Measurements from ENCODE around the gene CHCHD1. TPM values are rescaled to one million over a fixed set of nuclear protein-coding genes. Genes with fewer than 3 reads are reported as not detected.
A peak's percentile ranks its signal among the peaks of the same experiment; 100 is the strongest.

The CHCHD1 gene
- total RNA-seq, 1 donor from 2014 or later, result 41.8 TPM

DNA sequence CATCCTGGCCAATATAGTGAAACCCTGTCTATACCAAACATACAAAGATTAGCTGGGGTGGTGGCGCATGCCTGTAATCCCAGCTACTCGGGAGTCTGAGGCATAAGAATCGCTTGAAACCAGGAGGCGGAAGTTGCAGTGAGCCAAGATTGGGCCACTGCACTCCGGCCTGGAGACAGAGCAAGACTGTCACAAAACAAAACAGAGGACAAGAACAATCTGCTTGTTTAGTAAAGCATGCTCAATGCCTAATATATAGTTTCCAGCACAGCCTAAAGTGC, 39.5 kb upstream of the CHCHD1 start:
- no peak overlapping the region for H3K4me3 ChIP-seq (ENCODE audit: low read depth, low read length)
- peaks cover 1% of the 10 kb centered on the region for H3K36me3 ChIP-seq (ENCODE audit: control insufficient read depth, insufficient read depth, low read length)
- TF ChIP-seq, protein P1, sequence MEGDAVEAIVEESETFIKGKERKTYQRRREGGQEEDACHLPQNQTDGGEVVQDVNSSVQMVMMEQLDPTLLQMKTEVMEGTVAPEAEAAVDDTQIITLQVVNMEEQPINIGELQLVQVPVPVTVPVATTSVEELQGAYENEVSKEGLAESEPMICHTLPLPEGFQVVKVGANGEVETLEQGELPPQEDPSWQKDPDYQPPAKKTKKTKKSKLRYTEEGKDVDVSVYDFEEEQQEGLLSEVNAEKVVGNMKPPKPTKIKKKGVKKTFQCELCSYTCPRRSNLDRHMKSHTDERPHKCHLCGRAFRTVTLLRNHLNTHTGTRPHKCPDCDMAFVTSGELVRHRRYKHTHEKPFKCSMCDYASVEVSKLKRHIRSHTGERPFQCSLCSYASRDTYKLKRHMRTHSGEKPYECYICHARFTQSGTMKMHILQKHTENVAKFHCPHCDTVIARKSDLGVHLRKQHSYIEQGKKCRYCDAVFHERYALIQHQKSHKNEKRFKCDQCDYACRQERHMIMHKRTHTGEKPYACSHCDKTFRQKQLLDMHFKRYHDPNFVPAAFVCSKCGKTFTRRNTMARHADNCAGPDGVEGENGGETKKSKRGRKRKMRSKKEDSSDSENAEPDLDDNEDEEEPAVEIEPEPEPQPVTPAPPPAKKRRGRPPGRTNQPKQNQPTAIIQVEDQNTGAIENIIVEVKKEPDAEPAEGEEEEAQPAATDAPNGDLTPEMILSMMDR (IDR thresholded peaks at IDR 0.05; ENCODE audit: insufficient read depth, low read length, poor library complexity, severe bottlenecking), result no peak
- H3K27me3 ChIP-seq (ENCODE audit: control insufficient read depth, insufficient read depth, low read length), result no peaks in the 10 kb centered on the region
- DNase-seq (ENCODE audit: low read depth), result no peak

DNA sequence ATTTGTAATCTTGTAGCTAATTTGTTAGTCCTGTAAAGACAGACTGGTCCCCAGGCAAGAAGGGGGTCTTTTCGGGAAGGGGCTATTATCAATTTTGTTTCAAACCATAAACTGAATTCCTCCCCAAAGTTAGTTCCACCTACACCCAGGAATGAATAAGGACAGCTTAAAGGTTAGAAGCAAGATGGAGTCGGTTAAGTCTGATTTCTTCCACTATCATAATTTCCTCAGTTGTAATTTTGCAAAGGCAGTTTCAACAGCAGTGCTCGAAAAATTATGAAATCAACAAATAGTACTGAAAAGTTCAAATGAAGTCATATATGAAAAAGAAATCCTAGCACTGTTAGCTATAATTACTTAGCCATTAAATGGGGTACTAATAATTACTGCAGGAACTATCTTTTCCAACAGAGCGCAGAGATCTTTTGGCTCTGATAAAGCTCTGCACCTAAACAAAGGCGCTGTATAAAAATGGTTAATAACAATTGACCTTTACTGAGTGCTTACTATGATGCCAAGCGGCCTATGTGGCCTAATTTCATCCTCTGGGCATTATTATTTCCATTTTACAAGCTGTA, 38.4 kb upstream of the CHCHD1 start:
- H3K4me3 ChIP-seq (ENCODE audit: low read depth, low read length), result peak overlapping the region; percentile 99
- DNase-seq (ENCODE audit: low read depth), result no peak
- TF ChIP-seq, protein P1 (IDR thresholded peaks at IDR 0.05; ENCODE audit: insufficient read depth, low read length, poor library complexity, severe bottlenecking), result no peak
- peaks cover 1% of the 10 kb centered on the region for H3K36me3 ChIP-seq (ENCODE audit: control insufficient read depth, insufficient read depth, low read length)
- no peaks in the 10 kb centered on the region for H3K27me3 ChIP-seq (ENCODE audit: control insufficient read depth, insufficient read depth, low read length)

DNA sequence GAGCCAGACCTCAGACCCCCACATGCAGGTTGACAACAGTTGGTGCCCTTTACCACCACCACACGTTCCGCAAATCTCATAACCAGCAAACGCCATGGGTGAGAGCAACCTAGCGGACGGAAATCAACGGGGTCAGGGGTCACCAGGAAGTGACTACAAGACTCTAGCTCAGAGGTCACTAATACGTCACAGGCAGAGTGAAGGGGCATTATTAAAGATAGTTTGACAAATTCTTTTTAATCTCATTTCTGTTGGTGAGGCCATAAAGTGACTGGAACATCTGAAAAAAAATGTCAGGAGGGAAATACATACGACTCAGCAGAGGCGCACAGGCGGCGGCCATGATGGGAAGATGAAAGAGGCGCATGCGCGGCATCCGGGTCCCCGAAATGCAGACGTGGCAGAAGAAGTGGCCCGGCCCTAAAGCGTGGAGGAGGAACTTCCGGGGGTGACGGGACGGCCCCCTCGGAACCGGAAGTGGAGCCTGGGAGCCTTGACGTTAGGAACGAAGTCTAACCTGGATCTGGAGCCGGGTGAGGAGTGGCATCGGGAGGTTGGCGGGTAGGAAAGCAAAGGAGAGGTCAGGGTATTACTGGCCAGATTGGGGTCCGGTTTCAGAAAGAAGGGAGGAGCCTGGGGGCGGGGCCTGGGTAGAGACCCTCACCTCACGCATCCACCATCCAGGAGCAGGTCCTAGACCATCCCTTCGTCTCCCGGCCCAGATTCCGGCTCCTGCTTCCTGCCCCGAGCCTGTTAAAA, 37.8 kb upstream of the CHCHD1 start, which contains the start of gene SEC24C:
Gene SEC24C, plus strand, starts transcription at position 468 of the 759 bp plus-strand sequence. CDS start 2,461 bp downstream, outside the sequence.
- DNase-seq (ENCODE audit: low read depth), result peak; percentile 73
- no peaks in the 10 kb centered on the region for H3K27me3 ChIP-seq (ENCODE audit: control insufficient read depth, insufficient read depth, low read length)
- peaks cover 1% of the 10 kb centered on the region for H3K36me3 ChIP-seq (ENCODE audit: control insufficient read depth, insufficient read depth, low read length)
- H3K4me3 ChIP-seq (ENCODE audit: low read depth, low read length), result peak within 1 kb of the TSS; percentile 99
- TF ChIP-seq, protein P1 (IDR thresholded peaks at IDR 0.05; ENCODE audit: insufficient read depth, low read length, poor library complexity, severe bottlenecking), result no peak

DNA sequence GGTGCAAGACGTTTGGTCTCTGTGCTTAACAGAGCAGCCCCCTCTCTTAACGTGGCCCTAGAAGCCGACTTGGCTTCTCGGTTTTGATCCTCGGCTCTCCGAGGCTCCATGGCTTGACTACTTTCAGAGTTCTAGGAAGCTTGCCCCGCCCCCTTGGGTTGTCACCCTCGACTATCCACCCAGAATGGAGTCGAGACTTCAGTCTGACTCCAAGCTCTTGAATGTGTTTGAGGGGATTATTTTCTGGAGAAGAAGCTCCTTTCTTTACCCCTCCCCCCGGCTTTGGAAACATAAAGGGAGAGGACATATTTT, 37.2 kb upstream of the CHCHD1 start:
- no peaks in the 10 kb centered on the region for H3K27me3 ChIP-seq (ENCODE audit: control insufficient read depth, insufficient read depth, low read length)
- peaks cover 1% of the 10 kb centered on the region for H3K36me3 ChIP-seq (ENCODE audit: control insufficient read depth, insufficient read depth, low read length)
- TF ChIP-seq, protein P1 (IDR thresholded peaks at IDR 0.05; ENCODE audit: insufficient read depth, low read length, poor library complexity, severe bottlenecking), result no peak
- no peak for DNase-seq (ENCODE audit: low read depth)
- peak overlapping the region; percentile 99 for H3K4me3 ChIP-seq (ENCODE audit: low read depth, low read length)

DNA sequence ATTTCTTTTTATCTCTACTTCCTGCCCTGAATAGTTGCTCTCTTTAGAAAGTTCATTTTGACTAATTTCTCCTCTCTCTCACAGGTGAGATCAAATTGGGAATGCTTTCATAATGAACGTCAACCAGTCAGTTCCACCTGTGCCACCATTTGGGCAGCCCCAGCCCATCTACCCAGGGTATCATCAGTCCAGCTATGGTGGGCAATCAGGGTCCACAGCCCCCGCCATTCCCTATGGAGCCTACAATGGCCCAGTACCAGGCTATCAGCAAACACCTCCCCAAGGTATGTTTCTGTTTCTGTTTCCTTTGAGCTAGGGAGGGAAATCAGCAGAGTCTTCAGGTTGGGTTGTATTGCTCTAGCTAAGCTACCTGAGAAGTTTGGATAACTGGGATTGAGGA, 35.1 kb upstream of the CHCHD1 start:
- H3K36me3 ChIP-seq (ENCODE audit: control insufficient read depth, insufficient read depth, low read length), result peaks cover 1% of the 10 kb centered on the region
- TF ChIP-seq, protein P1 (IDR thresholded peaks at IDR 0.05; ENCODE audit: insufficient read depth, low read length, poor library complexity, severe bottlenecking), result no peak
- H3K27me3 ChIP-seq (ENCODE audit: control insufficient read depth, insufficient read depth, low read length), result no peaks in the 10 kb centered on the region
- no peak for DNase-seq (ENCODE audit: low read depth)
- no peak overlapping the region for H3K4me3 ChIP-seq (ENCODE audit: low read depth, low read length)

DNA sequence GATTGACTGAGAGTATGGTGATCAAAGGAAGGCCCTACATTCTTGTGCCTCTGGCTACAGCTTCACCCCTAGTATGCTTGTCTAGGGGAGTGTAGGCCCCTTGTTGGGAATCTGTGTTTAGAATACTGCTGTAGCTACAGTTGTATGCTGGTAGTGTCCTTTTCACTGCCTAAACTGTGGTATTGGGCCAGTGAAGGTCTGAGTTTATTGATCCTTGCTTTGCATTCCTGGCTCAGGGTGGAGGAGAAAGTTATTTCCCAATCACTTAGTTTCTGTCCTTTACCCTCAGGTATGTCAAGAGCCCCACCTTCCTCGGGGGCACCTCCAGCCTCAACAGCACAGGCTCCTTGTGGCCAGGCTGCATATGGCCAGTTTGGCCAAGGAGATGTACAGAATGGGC, 31.0 kb upstream of the CHCHD1 start:
- Histone ChIP-seq H3K27me3 (ENCODE audit: control insufficient read depth, insufficient read depth, low read length) (no peaks in the 10 kb centered on the region), H3K36me3 (ENCODE audit: control insufficient read depth, insufficient read depth, low read length) (peaks cover 1% of the 10 kb centered on the region), H3K4me3 (ENCODE audit: low read depth, low read length) (no peak overlapping the region)
- TF ChIP-seq, protein P1 (IDR thresholded peaks at IDR 0.05; ENCODE audit: insufficient read depth, low read length, poor library complexity, severe bottlenecking), result no peak
- no peak for DNase-seq (ENCODE audit: low read depth)

Data from kidney epithelial cell (primary cell).